Measurements from ENCODE around the gene CAB39.

DNA sequence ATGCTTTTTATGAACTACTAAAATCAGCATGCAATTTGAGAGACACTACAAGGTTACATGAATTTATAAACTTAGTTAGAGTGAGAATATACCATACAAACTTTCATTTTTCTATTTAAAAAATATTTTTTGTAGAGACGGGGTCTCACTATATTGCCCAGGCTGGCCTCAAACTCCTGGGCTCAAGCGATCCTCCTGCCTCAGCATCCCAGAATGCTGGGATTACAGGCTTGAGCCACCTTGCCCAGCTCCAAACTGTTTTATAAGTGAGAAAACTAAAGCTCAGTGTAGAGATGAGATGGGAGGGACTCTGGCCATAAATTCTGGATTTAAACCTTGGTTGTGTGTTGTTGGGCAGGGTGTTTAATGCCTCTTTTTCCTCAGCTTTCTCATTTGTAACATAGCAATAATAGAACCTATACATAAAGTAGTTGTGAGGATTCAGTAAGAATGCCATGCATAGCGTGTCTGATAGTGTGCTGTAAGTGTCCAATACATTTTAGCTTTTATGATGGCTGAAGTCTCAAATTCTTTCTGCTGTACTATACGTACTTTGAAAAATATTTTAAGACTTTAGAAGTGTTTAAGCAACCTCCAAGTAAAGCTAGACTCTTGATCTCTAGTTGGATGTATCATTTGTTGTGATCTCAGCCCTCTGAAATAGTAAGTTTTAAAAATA, 9.7 kb downstream of the CAB39 start:
- no peak for TF ChIP-seq CTCF (IDR thresholded peaks at IDR 0.05)
- no peak for TF ChIP-seq POLR2A (IDR thresholded peaks at IDR 0.05)
